ENCODE data around the gene PRKCZ.

DNA sequence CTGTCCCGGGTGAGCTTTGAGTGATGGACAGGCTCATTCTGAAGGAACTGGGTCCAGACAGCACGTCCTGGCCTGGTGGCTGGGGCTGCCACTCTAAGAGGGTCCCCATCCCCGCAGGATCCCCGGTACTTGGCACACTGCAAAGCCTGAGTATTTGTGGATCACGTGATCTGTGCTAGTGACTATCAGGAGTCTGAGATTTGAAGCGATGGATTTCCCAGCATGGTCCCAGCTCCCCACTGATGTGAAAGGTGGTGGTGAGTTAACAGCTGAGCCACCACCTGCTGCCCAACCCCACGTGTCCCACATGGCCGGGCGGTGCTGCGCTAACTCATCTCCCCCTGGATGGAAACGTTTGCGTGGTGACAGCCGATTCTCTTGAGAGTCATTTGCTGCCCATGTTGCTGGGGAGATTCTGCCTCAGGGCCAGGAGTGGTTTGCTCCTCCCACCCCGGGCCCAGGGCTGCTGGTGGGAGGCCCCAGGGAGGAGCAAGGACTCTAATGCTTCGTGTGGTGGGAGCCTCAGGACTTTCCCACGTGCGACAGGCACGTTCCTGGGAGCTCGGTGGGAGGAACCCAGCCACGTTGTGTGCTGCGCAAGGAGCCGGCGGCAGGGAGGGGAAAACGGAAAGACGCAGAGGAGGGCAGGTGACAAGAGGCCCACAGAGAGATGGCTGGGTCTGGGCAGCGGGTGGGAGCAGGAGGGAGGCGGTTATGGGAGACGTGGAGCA is 129.2 kb downstream of the PRKCZ start:
- no peak for TF ChIP-seq EZH2 (IDR thresholded peaks at IDR 0.05; ENCODE audit: insufficient read depth, poor library complexity, severe bottlenecking)
- no peak for TF ChIP-seq EZH2phosphoT487 (IDR thresholded peaks at IDR 0.05; ENCODE audit: insufficient read depth, low read depth)

All from GM23248 (cell line).